Measurements from ENCODE around the gene MAX. TPM values are rescaled to one million over a fixed set of nuclear protein-coding genes. Genes with fewer than 3 reads are reported as not detected.

The MAX gene
- total and polyA plus RNA-seq, 2 of the 8 experiments (the other 6 are each of a cell fraction or from before 2014, with no cell fraction given), result 36.9 to 65.1 TPM

GRCh38 chr14:65069874-65070413 lies 32.4 kb downstream of the MAX start (continued):
- TF ChIP-seq ATF2 (IDR thresholded peaks at IDR 0.05; ENCODE audit: low read length) (no peak), HDAC2 (IDR thresholded peaks at IDR 0.05; ENCODE audit: borderline replicate concordance in 1 of 2, low read depth in 2 of 2, low read length in 2 of 2) (no peak), SAP30 (IDR thresholded peaks at IDR 0.05; ENCODE audit: insufficient read depth, insufficient replicate concordance, low read length) (no peak), PHF8 (conservative IDR thresholded peaks at IDR 0.05; ENCODE audit: low read depth, low read length) (no peak), EGR1 (IDR thresholded peaks at IDR 0.05; ENCODE audit: borderline replicate concordance, low read depth, low read length) (no peak)
